Keratinocyte (primary cell): ENCODE results near the gene STOML3.

ENCODE experiments used
- EZH2 ChIP-seq: IDR thresholded peaks from one replicate; pipeline ENCODE4 v1.6.1; 2012; ENCODE audit warnings: inconsistent platforms, mild to moderate bottlenecking, low read length, moderate library complexity
- TF ChIP-seq, protein P1 (sequence below), 3 experiments: IDR thresholded peaks in 1 of 3; conservative IDR thresholded peaks in 1 of 3; optimal IDR thresholded peaks in 1 of 3; 2 replicates in 2 of 3; 3 replicates in 1 of 3; pipeline versions ENCODE3 to v1.5.1; 2011; ENCODE audit warnings: low read length in 3 of 3, mild to moderate bottlenecking in 3 of 3, moderate library complexity in 2 of 3, control low read depth in 1 of 3, inconsistent platforms in 1 of 3; ENCODE audit not compliant: insufficient read depth in 2 of 3; ENCODE audit errors: extremely low read depth in 1 of 3

DNA sequence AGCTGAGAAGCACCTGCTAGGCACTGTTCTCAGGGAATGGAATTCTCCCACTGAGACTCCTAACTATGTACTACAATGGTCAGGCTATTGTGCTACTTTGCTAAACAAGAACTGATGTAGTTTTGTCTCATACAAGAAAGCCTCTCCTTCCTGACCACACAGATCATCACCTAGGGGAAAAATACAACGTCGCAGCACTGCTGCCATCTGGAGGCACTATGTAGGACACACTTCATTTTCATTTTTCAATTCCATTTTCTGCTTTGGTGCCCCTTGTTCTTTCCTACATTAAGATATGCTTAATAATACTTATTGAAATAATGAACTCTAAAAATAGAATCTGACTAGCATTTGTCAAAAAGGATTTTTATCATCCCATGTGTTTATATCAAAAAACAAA lies 26.2 kb upstream of the STOML3 start:
- TF ChIP-seq, protein P1, sequence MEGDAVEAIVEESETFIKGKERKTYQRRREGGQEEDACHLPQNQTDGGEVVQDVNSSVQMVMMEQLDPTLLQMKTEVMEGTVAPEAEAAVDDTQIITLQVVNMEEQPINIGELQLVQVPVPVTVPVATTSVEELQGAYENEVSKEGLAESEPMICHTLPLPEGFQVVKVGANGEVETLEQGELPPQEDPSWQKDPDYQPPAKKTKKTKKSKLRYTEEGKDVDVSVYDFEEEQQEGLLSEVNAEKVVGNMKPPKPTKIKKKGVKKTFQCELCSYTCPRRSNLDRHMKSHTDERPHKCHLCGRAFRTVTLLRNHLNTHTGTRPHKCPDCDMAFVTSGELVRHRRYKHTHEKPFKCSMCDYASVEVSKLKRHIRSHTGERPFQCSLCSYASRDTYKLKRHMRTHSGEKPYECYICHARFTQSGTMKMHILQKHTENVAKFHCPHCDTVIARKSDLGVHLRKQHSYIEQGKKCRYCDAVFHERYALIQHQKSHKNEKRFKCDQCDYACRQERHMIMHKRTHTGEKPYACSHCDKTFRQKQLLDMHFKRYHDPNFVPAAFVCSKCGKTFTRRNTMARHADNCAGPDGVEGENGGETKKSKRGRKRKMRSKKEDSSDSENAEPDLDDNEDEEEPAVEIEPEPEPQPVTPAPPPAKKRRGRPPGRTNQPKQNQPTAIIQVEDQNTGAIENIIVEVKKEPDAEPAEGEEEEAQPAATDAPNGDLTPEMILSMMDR (optimal IDR thresholded peaks at IDR 0.05 in 1 of 3, IDR thresholded peaks at IDR 0.05 in 1 of 3, conservative IDR thresholded peaks at IDR 0.05 in 1 of 3; ENCODE audit: extremely low read depth in 1 of 3, insufficient read depth in 2 of 3, low read length in 3 of 3), result peak; percentile 56 to 75 (median 66)
- no peak for TF ChIP-seq EZH2
